ENCODE measurements around the gene IL33. TPM values are rescaled to one million over a fixed set of nuclear protein-coding genes. Genes with fewer than 3 reads are reported as not detected.

The IL33 gene, protein sequence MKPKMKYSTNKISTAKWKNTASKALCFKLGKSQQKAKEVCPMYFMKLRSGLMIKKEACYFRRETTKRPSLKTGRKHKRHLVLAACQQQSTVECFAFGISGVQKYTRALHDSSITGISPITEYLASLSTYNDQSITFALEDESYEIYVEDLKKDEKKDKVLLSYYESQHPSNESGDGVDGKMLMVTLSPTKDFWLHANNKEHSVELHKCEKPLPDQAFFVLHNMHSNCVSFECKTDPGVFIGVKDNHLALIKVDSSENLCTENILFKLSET
- 0.46 to 0.93 TPM (median 0.58 TPM) in 5 replicates for total RNA-seq (2022; extraction: Qiagen RNA extraction)

GRCh38 chr9:6215562-6215961, at the start of gene IL33:
TSS of gene IL33 (plus strand) at chr9:6215807. CDS start at chr9:6241695, 25,888 bp downstream.

Other genes starting within 250 kb of the IL33 start
- gene RANBP6, start 200.2 kb upstream of the IL33 start, total RNA-seq (2022; extraction: Qiagen RNA extraction), result 12.4 to 16.9 TPM (median 14.6 TPM) in 5 replicates
- gene TPD52L3, start 112.6 kb downstream of the IL33 start, total RNA-seq (2022; extraction: Qiagen RNA extraction), result not detected in 5 replicates
- 28.0 to 33.8 TPM (median 32.5 TPM) in 5 replicates for gene UHRF2, start 197.4 kb downstream of the IL33 start, total RNA-seq (2022; extraction: Qiagen RNA extraction)